Eye (tissue), 1 donor: ENCODE results near the gene TOR1AIP2.

ENCODE experiments used
- DNase-seq: peaks from one replicate; pipeline ENCODE4 v3.0.0-alpha.2; 2015

Gene TOR1AIP2

GRCh38 chr1:179877586-179878265 lies at the start of gene TOR1AIP2:
TOR1AIP2 (minus strand) TSS chr1:179877803; CDS start chr1:179852665, 25,138 bp downstream.
- DNase-seq: peak; percentile 95

GRCh38 chr1:179926850-179927205 lies 49.2 kb upstream of the TOR1AIP2 start:
- DNase-seq: no peak

- no peak for DNase-seq
These were observed 48.6 kb upstream of the TOR1AIP2 start for GRCh38 chr1:179925922-179926849.

- DNase-seq: no peak
These were observed 47.7 kb upstream of the TOR1AIP2 start for GRCh38 chr1:179925302-179925701.

- no peak for DNase-seq
These were observed 46.7 kb upstream of the TOR1AIP2 start for GRCh38 chr1:179924268-179924667.

- no peak for DNase-seq
These were observed 45.4 kb upstream of the TOR1AIP2 start for GRCh38 chr1:179923029-179923428.

GRCh38 chr1:179921981-179922872 lies 44.6 kb upstream of the TOR1AIP2 start:
- DNase-seq: no peak

- DNase-seq: no peak
These were observed 43.9 kb upstream of the TOR1AIP2 start for GRCh38 chr1:179921472-179921871.

GRCh38 chr1:179917601-179918429 lies 40.2 kb upstream of the TOR1AIP2 start:
- no peak for DNase-seq

- no peak for DNase-seq
These were observed 34.2 kb upstream of the TOR1AIP2 start for GRCh38 chr1:179911812-179912211.

GRCh38 chr1:179910934-179911333 lies 33.3 kb upstream of the TOR1AIP2 start:
- DNase-seq: no peak

- DNase-seq: no peak
These were observed 12.0 kb upstream of the TOR1AIP2 start for GRCh38 chr1:179889589-179889988.

- no peak for DNase-seq
These were observed 10.5 kb upstream of the TOR1AIP2 start for GRCh38 chr1:179888071-179888470.

- no peak for DNase-seq
These were observed 6.1 kb upstream of the TOR1AIP2 start for GRCh38 chr1:179883745-179884138.

GRCh38 chr1:179883040-179883744 lies 5.6 kb upstream of the TOR1AIP2 start:
- DNase-seq: no peak

GRCh38 chr1:179882253-179883039 lies 4.8 kb upstream of the TOR1AIP2 start, which contains the start of gene TOR1AIP1:
TOR1AIP1 (plus strand) TSS chr1:179882285; CDS start chr1:179882503, 218 bp downstream.
- peak; percentile 99 for DNase-seq

GRCh38 chr1:179881642-179882252 lies 4.1 kb upstream of the TOR1AIP2 start:
- peak; percentile 97 for DNase-seq

GRCh38 chr1:179879797-179880196 lies 2.2 kb upstream of the TOR1AIP2 start:
- no peak for DNase-seq

- DNase-seq: peak; percentile 6
These were observed 1.3 kb downstream of the TOR1AIP2 start for GRCh38 chr1:179876300-179876715.
